H9 (cell line): ENCODE results near the gene PHF21A. TPM values are rescaled to one million over a fixed set of nuclear protein-coding genes. Genes with fewer than 3 reads are reported as not detected.

ENCODE experiments used
- DNase-seq: peaks from one replicate; pipeline ENCODE4 v3.0.0-alpha.2; 2017
- H2AFZ ChIP-seq: one replicate; pipeline ENCODE4 v1.6.1; 2013; ENCODE audit warnings: mild to moderate bottlenecking, low read length, control low read depth, moderate library complexity
- H2AK5ac ChIP-seq: 2 replicates; pipeline ENCODE4 v1.6.1; 2013; ENCODE audit warnings: low read length, control low read depth, mixed read lengths; ENCODE audit not compliant: insufficient read length
- H2BK120ac ChIP-seq: one replicate; pipeline ENCODE4 v1.6.1; 2013; ENCODE audit warnings: low read depth, mild to moderate bottlenecking, low read length, control low read depth, inconsistent platforms; ENCODE audit not compliant: poor library complexity, severe bottlenecking
- H2BK12ac ChIP-seq: 2 replicates; pipeline ENCODE4 v1.6.1; 2013; ENCODE audit warnings: low read length, control low read depth, mixed read lengths, low read depth; ENCODE audit not compliant: insufficient read length
- H2BK15ac ChIP-seq: 2 replicates; pipeline ENCODE4 v1.6.1; 2013; ENCODE audit warnings: low read depth, low read length, control low read depth
- H2BK20ac ChIP-seq: one replicate; pipeline ENCODE4 v1.6.1; 2013; ENCODE audit warnings: low read depth, mild to moderate bottlenecking, low read length, control low read depth, inconsistent platforms; ENCODE audit not compliant: poor library complexity, severe bottlenecking
- H2BK5ac ChIP-seq: 2 replicates; pipeline ENCODE4 v1.6.1; 2013; ENCODE audit warnings: low read length, control low read depth, mixed read lengths; ENCODE audit not compliant: insufficient read length
- H3K14ac ChIP-seq: 2 replicates; pipeline ENCODE4 v1.6.1; 2013; ENCODE audit warnings: low read length, control low read depth; ENCODE audit not compliant: insufficient read depth
- H3K18ac ChIP-seq: 2 replicates; pipeline ENCODE4 v1.6.1; 2013; ENCODE audit warnings: low read depth, mild to moderate bottlenecking, mixed read lengths, low read length, control low read depth; ENCODE audit not compliant: insufficient read length
- H3K23ac ChIP-seq: 2 replicates; pipeline ENCODE4 v1.6.1; 2013; ENCODE audit warnings: low read length, control low read depth, mixed read lengths, low read depth; ENCODE audit not compliant: insufficient read length
- H3K23me2 ChIP-seq: 2 replicates; pipeline ENCODE4 v1.6.1; 2013; ENCODE audit warnings: low read depth, mild to moderate bottlenecking, mixed read lengths, low read length, control low read depth; ENCODE audit not compliant: insufficient read length, poor library complexity, severe bottlenecking
- H3K27ac ChIP-seq: 2 replicates; pipeline ENCODE4 v1.5.1; 2013; ENCODE audit warnings: low read length, control low read depth, mixed read lengths, low read depth; ENCODE audit not compliant: insufficient read length
- H3K27me3 ChIP-seq: 2 replicates; pipeline ENCODE4 v1.6.1; 2013; ENCODE audit warnings: low read length, control low read depth, inconsistent platforms; ENCODE audit not compliant: insufficient read depth
- H3K4ac ChIP-seq: 2 replicates; pipeline ENCODE4 v1.6.1; 2013; ENCODE audit warnings: low read depth, mild to moderate bottlenecking, control low read depth, inconsistent platforms, low read length, moderate library complexity
- H3K4me1 ChIP-seq: 2 replicates; pipeline ENCODE4 v1.6.1; 2013; ENCODE audit warnings: low read length, control low read depth, inconsistent platforms; ENCODE audit not compliant: insufficient read depth
- H3K4me2 ChIP-seq: 2 replicates; pipeline ENCODE4 v1.6.1; 2013; ENCODE audit warnings: low read length, control low read depth, mixed read lengths; ENCODE audit not compliant: insufficient read length, insufficient read depth
- H3K56ac ChIP-seq: 2 replicates; pipeline ENCODE4 v1.6.1; 2013; ENCODE audit warnings: low read depth, mild to moderate bottlenecking, mixed read lengths, low read length, control low read depth; ENCODE audit not compliant: insufficient read length
- H3K79me1 ChIP-seq: 2 replicates; pipeline ENCODE4 v1.6.1; 2013; ENCODE audit warnings: low read depth, mild to moderate bottlenecking, moderate library complexity, low read length, control low read depth, inconsistent platforms; ENCODE audit not compliant: insufficient read depth, poor library complexity, severe bottlenecking
- H3K79me2 ChIP-seq: 2 replicates; pipeline ENCODE4 v1.6.1; 2013; ENCODE audit warnings: low read length, control low read depth, inconsistent platforms; ENCODE audit not compliant: insufficient read depth
- H3K9ac ChIP-seq: 2 replicates; pipeline ENCODE4 v1.6.1; 2013; ENCODE audit warnings: low read length, control low read depth, mixed read lengths; ENCODE audit not compliant: insufficient read length; ENCODE audit errors: extremely low read depth
- H3K9me3 ChIP-seq: one replicate; pipeline ENCODE4 v1.6.1; 2013; ENCODE audit warnings: low read depth, low read length, inconsistent platforms; ENCODE audit not compliant: control insufficient read depth
- H3T11ph ChIP-seq: one replicate; pipeline ENCODE4 v1.6.1; 2013; ENCODE audit warnings: mild to moderate bottlenecking, low read length, control low read depth, inconsistent platforms
- H4K20me1 ChIP-seq: one replicate; pipeline ENCODE4 v1.6.1; 2013; ENCODE audit not compliant: control insufficient read depth, insufficient read length, insufficient read depth
- H4K5ac ChIP-seq: 2 replicates; pipeline ENCODE4 v1.6.1; 2013; ENCODE audit warnings: low read depth, mild to moderate bottlenecking, mixed read lengths, low read length, control low read depth; ENCODE audit not compliant: insufficient read length
- H4K8ac ChIP-seq: replicated peaks from 2 replicates; pipeline ENCODE4 v1.6.1; 2013; ENCODE audit warnings: low read length, control low read depth, mixed read lengths, low read depth; ENCODE audit not compliant: insufficient read length
- H4K91ac ChIP-seq: 2 replicates; pipeline ENCODE4 v1.6.1; 2013; ENCODE audit warnings: low read depth, mild to moderate bottlenecking, moderate library complexity, mixed read lengths, low read length, control low read depth; ENCODE audit not compliant: insufficient read length
- H3K27ac Mint-ChIP-seq, 3 experiments: 2 replicates in 2 of 3; 3 replicates in 1 of 3; pipeline ENCODE4 v1.8.0; 2020 to 2021; ENCODE audit warnings: mixed read lengths in 3 of 3, mild to moderate bottlenecking in 1 of 3, moderate library complexity in 1 of 3
- H3K27me3 Mint-ChIP-seq: 2 replicates; pipeline ENCODE4 v1.8.0; 2021; ENCODE audit warnings: low read depth, mild to moderate bottlenecking, moderate library complexity, mixed read lengths
- H3K36me3 Mint-ChIP-seq, 3 experiments: 2 replicates in 2 of 3; 3 replicates in 1 of 3; pipeline ENCODE4 v1.8.0; 2020 to 2021; ENCODE audit warnings: low read depth in 3 of 3, mixed read lengths in 3 of 3; ENCODE audit not compliant: insufficient read depth in 1 of 3
- H3K4me1 Mint-ChIP-seq, 2 experiments: 2 replicates each; pipeline ENCODE4 v1.8.0; 2020; ENCODE audit warnings: mixed read lengths in 2 of 2
- H3K4me3 Mint-ChIP-seq, 2 experiments: 2 replicates in 1 of 2; 3 replicates in 1 of 2; pipeline ENCODE4 v1.8.0; 2020 to 2021; ENCODE audit warnings: mild to moderate bottlenecking in 2 of 2, mixed read lengths in 2 of 2, moderate library complexity in 1 of 2
- H3K9me3 Mint-ChIP-seq, 2 experiments: 2 replicates in 1 of 2; 3 replicates in 1 of 2; pipeline ENCODE4 v1.8.0; 2020; ENCODE audit warnings: mild to moderate bottlenecking in 2 of 2, mixed read lengths in 2 of 2, moderate library complexity in 1 of 2
- WGBS: extraction: QIAGEN DNeasy Blood & Tissue Kit; methylation state at CpG from one replicate; pipeline ENCODE4 v1.1.7; 2013; ENCODE audit warnings: missing lambda C conversion rate, low lambda C conversion rate, mixed read lengths; ENCODE audit not compliant: insufficient read length; ENCODE audit errors: extremely low coverage; 5-methylcytosine and 5-hydroxymethylcytosine counted together
- total RNA-seq: library from RNA; stranded (reverse); gene quantifications from 2 replicates; pipeline ENCODE4 v1.2.1, GENCODE V29; 2021
- TF ChIP-seq, protein P1 (sequence below): fragments of 200-600 bp; sonication (generic); conservative IDR thresholded peaks from 3 replicates; pipeline ENCODE4 v1.8.0; 2021; ENCODE audit warnings: antibody characterized with exemption, mild to moderate bottlenecking

The PHF21A gene
- total RNA-seq, 1 experiment from 2014 or later, result 33.8 TPM

DNA sequence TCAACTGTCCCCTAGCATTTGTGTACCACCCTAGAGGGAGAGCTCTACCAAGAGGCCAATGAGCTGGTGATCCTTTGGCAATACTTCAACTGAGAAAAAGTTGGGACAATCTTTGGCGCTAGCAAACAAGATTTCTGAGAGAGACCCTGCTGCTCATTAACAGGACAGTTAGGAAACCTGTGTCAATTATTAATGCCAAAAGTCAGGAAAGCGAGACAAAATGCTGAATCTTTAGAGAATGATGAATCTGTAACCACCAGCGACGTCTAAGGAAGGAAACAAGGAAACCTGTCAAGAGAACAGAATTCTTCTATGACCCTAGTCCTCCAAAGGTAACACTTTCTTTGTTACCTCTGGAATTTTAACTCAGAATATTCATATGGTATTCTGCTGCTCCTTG, 178.9 kb downstream of the PHF21A start:
- no peaks in the 10 kb centered on the region for H3K79me1 ChIP-seq
- H4K91ac ChIP-seq, result no peak overlapping the region
- Mint-ChIP-seq H3K27ac (no peak overlapping the region), H3K4me1 (peaks cover 10% of the 10 kb centered on the region in 2 experiments), H3K36me3 (peaks cover 4 to 33% (median 18%) of the 10 kb centered on the region in 3 experiments; a peak in 5 of 7 replicates), H3K9me3 (no peaks in the 10 kb centered on the region), H3K4me3 (no peak overlapping the region), H3K27me3 (no peaks in the 10 kb centered on the region)
- no peak overlapping the region for H3K9ac ChIP-seq
- H3K4me2 ChIP-seq, result no peak overlapping the region
- H3K9me3 ChIP-seq, result no peaks in the 10 kb centered on the region
- no peaks in the 10 kb centered on the region for H3K23me2 ChIP-seq
- H3K4me1 ChIP-seq, result 0 out of 2 replicates have a peak, but pooled peaks cover 2% of the 10 kb centered on the region
- DNase-seq, result no peak
- no peak overlapping the region for H2BK5ac ChIP-seq
- no peak overlapping the region for H2BK120ac ChIP-seq
- no peak overlapping the region for H2BK12ac ChIP-seq
- no peaks in the 10 kb centered on the region for H3K27me3 ChIP-seq
- H4K5ac ChIP-seq, result no peak overlapping the region
- WGBS, result no CpG with 5 or more reads among the region's 4 CpGs
- H3K23ac ChIP-seq, result no peak overlapping the region
- H4K20me1 ChIP-seq, result no peaks in the 10 kb centered on the region
- TF ChIP-seq, protein P1, sequence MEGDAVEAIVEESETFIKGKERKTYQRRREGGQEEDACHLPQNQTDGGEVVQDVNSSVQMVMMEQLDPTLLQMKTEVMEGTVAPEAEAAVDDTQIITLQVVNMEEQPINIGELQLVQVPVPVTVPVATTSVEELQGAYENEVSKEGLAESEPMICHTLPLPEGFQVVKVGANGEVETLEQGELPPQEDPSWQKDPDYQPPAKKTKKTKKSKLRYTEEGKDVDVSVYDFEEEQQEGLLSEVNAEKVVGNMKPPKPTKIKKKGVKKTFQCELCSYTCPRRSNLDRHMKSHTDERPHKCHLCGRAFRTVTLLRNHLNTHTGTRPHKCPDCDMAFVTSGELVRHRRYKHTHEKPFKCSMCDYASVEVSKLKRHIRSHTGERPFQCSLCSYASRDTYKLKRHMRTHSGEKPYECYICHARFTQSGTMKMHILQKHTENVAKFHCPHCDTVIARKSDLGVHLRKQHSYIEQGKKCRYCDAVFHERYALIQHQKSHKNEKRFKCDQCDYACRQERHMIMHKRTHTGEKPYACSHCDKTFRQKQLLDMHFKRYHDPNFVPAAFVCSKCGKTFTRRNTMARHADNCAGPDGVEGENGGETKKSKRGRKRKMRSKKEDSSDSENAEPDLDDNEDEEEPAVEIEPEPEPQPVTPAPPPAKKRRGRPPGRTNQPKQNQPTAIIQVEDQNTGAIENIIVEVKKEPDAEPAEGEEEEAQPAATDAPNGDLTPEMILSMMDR, result no peak
- no peaks in the 10 kb centered on the region for H3K79me2 ChIP-seq
- no peak overlapping the region for H2AK5ac ChIP-seq
- no peak overlapping the region for H2BK15ac ChIP-seq
- no peak overlapping the region for H3K27ac ChIP-seq
- H3K14ac ChIP-seq, result no peak overlapping the region
- no peak overlapping the region for H2BK20ac ChIP-seq
- no peak overlapping the region for H3K18ac ChIP-seq
- H3T11ph ChIP-seq, result no peak overlapping the region
- no peak overlapping the region for H2AFZ ChIP-seq
- no peak overlapping the region for H3K4ac ChIP-seq
- no peak overlapping the region for H4K8ac ChIP-seq
- H3K56ac ChIP-seq, result no peak overlapping the region
